GM12872 (cell line): Measurements from ENCODE around the gene ERCC8.
A peak's percentile ranks its signal among the peaks of the same experiment; 100 is the strongest.

Source experiments
- CTCF ChIP-seq: IDR thresholded peaks from 3 replicates; pipeline ENCODE4 v1.5.1; 2011; ENCODE audit warnings: low read depth, mild to moderate bottlenecking, low read length, moderate library complexity; ENCODE audit not compliant: insufficient read depth

ERCC8 gene

GRCh38 chr5:60851626-60852025 is 93.2 kb downstream of the ERCC8 start:
- TF ChIP-seq CTCF: no peak

- TF ChIP-seq CTCF: no peak
These were observed 98.6 kb downstream of the ERCC8 start for GRCh38 chr5:60846298-60846697.

GRCh38 chr5:60843936-60844905 is 100.6 kb downstream of the ERCC8 start, which contains the start of gene ELOVL7:
Gene ELOVL7, minus strand, starts transcription at chr5:60844269. Its CDS starts 56,872 bp downstream, at chr5:60787397.
- TF ChIP-seq CTCF: peak; percentile 45; the same call in 2 of the 3 replicates

- TF ChIP-seq CTCF: no peak
These were observed 101.4 kb downstream of the ERCC8 start for GRCh38 chr5:60843386-60843935.

- TF ChIP-seq CTCF: no peak
These were observed 101.9 kb downstream of the ERCC8 start for GRCh38 chr5:60842871-60843385.

GRCh38 chr5:60841361-60841760 is 103.5 kb downstream of the ERCC8 start:
- TF ChIP-seq CTCF: no peak

- TF ChIP-seq CTCF: no peak
These were observed 108.7 kb downstream of the ERCC8 start for GRCh38 chr5:60836131-60836530.
